GM18511 (cell line): ENCODE results near the gene XPO6.
"Not testable (repeated sequence)": the region's sequence is repeated elsewhere in the genome, so short reads cannot be mapped to it uniquely, and the experiment has no call there.

Experiments used
- ATAC-seq: cut with Tn5 transposase; IDR thresholded peaks from one replicate; pipeline ENCODE4 v1.9.1; 2021; ENCODE audit warnings: mild to moderate bottlenecking, moderate library complexity; ENCODE audit not compliant: unreplicated experiment

The XPO6 gene

DNA sequence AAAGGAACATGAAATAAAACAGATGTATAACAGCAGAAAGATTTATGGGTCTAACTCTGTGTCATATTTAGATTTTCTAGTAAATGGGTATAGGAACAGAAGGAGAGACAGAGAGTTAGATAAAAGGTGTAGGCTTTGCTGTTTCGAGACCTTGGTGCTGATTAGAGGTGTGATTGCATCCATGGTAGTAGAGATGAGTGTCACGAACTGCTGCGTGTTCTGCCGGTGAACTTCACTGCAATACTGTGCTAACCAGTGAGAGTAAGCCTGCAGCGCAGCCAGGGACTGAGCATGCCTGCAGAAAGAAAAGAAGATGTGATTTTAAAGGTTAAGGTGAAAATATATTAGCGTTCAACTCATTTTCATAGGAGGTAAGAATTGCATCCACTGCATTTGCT, 94.6 kb downstream of the XPO6 start:
- no peak for ATAC-seq

DNA sequence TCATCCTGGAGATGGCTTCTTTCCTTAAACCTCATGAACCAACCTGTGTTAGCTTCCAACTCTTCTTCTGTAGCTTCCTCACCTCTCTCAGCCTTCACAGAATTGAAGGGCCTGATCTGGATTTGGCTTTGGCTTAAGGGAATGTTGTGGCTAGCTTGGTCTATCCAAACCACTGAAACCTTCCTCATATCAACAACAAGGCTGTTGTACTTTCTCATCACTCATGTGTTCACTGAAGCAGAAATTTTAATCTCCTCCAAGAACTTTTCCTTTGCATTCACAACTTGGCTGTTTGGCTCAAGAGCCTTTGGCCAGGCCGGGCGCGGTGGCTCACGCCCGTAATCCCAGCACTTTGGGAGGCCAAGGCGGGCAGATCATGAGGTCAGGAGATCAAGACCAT, 95.9 kb downstream of the XPO6 start:
- ATAC-seq = not testable (repeated sequence)

DNA sequence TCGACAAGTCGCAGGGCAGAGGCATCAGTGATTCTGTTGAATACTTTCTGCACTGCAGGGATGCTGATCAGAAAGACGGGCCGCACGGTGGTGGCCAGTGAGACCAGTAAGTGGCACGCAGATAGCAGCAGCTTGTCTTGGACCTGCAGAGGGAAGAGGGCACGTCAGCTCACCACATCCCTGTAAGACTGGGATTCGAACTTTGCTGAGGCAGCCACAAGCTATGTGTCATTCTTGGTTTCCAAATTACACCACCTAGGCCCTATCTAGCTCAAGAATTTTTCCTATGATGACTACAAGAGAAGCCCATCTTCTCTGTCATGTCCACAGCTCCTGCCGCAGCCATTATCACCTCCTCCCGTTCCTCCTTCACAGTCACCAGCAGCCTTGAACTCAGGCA, 98.9 kb downstream of the XPO6 start:
- no peak for ATAC-seq

DNA sequence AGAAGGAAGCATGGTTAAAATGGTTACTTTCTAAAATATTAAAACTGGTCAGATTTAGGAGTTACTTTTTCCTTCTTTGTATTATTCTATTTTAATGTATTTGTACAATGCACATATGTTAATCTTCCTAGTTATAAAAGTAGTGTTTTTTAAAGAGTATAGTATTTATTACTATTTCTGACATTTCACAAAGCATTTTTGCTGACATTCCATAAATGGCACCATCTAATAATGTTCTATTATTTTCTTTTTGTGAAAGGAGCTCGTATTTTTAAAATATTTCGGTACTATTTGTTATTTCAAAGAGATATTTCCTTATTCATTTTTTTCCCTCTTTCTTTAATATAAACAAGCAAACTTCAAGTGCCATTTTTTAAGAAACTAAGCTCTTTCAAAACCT, 100.8 kb downstream of the XPO6 start:
- ATAC-seq = no peak

DNA sequence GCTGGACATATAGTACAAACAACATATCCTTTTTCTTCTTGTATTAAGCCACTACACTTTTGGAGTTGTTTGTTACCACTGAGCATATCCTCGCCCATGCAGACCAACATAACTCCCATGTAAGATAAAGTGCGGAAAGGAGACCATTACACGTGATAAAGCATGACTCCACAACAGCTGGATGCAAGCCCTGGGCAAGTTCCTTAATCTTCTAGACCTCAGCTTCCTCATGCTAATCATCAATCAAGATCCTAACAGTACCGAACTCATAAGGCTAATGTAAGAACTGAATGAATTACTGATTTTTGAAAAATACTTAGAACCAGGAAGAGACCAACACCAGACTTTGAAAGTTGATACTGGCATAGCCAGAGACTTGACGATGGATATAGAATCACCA, 101.3 kb downstream of the XPO6 start:
- no peak for ATAC-seq

DNA sequence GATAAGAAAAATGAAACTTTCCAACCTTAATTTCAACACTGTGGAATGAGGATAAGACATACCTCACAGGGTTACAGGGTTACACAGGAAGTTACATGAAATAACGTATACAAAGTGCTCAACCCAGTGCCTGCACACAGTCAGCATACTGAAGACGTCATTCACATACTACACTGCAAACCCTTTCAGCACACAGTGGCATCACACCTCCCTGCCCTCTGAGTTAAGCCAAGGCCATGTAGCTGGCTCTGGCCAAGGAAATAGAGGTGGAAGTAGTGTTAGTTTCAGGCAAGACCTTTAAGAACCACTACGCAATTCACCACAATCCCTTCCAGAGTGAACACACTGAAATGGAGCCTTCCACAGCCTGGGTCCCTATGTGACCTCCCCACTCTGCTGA, 101.7 kb downstream of the XPO6 start:
- no peak for ATAC-seq

DNA sequence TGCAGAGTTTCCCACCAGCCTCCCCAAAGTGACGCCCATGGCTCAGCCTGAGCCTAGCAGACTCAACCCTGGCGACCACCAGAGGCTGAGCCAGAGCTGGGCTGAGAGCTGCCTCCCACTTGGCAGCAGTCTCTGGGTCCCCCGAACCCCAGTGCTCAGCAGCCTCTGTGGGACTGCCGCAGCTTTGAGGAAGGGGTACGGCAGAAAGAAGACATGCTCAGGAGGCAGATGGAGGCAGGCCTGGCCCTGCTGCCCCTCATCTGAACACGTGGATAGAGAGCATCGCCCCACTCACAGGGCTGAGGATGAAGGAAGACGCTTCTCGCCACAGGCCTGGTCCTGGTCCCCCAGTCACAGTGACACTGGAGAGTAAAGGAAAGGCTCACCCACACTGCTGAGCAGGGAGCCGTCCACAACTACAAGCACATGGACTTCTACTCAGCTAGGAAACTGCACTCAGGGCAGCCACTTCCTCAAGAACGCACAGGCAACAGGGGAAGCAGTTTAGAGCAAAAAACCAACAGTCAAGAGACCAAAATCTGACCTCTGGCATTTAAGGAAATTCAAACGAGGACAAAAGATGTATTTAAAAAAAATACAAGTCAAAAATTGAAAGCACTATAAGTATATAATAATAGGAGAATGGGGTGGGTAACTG, 103.0 kb downstream of the XPO6 start:
- no peak for ATAC-seq

DNA sequence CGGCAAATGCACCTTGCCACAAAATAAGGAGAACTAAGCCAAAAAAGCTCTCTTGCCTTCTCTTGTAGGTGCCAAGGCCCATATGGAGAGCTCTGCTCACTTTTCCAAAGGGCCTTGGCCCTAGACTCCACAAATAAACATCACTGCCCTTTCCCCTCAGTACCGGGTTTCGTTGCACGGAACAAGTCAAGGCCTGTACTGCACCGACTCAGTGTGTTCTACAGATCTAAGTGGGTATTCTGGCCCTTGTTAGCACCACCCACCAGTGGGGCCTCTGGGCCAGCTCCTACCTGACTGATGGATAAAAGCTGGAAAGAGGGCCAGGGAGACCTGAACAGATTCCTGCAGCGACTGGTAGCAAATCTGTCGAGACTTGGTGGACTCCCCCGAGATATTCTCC, 104.5 kb downstream of the XPO6 start:
- no peak for ATAC-seq

DNA sequence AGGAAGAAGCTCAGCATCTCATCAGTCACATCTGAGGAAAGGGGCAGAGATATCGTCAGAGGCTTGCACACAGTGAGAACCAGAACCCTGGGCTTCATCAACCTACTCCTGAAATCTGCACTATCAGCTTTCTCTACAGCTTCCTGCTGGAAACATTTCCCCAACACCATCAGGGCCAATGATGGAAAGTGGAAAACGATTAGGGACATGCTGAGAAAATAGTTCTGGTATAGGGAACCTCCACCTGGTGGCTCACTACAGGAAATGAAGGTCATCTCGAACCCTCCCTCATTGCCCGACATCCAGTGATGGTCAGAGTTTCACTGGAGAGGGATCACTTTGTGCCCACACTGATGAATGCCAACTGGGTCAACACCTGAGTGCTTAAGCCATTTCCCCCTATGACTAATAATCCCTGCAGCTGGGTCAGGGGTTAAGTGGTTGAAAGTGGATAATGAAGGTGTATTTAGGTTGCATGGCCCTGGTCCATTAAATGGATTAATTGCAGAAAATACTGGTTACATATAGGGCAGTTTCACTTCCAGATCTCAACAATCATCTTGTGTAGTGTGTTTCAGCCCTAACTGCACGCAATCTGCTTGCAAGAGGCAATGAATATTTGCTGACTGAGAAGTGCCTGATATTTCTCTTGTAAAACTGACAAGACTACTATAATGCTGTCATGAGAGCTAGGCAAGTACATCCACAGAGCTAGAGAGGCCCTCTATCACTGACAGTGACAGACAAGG, 105.1 kb downstream of the XPO6 start:
- ATAC-seq = no peak

DNA sequence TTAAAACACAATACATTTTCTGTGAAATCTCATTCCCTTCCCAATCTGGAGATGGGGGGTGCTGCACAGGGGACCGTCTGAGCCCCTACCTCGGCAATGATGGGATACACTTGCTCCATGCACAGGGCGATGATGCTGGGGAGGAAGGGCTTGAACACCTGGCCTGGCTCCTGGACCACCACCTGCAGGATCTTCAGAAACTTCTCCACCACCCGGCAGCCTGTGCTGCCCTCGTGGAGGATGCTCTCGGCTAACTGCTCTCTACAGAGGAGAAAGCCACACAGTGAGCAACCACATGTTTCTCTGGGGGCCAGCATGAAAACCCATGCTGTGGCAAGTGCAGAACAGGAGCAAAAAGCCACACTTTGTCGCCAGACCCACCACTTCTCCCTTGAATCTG, 105.8 kb downstream of the XPO6 start:
- no peak for ATAC-seq

DNA sequence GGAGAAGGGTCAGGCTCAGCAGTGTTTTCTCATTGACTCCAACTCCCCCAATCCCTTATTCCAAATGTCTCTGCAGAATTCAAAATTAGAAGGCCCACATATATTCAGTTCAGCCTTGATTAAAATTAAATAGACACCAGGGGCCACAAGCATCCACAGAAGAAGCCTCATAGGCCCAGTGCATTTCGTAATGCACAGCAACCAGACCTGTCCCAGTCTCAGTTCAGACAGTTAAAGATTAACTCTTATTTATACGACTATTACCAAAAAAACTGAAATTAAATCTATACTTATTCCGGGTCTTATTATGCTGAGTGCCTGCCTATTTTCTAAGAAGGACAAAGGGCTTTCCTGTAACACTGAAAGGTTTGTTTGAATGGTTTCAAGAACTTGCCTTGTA, 106.5 kb downstream of the XPO6 start:
- no peak for ATAC-seq

DNA sequence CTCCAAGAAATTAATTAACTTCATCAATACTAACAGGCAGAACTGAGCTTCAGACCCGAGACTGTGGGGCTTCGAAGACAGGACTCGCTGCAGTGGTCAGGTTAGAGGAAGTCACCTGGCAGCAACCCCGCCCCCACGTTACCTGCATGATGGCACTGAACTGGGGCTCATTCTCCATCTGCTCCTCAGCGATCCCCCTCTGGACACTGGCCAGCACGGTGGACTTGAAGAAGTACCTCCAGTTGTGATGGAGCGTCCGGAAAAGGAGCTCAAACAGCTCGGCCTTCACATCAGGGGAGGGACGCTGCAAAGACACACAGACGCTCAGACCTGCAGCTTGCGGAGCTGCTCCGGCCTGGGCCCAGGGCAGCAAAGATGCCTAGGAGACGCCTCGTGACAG, 107.4 kb downstream of the XPO6 start:
- no peak for ATAC-seq

DNA sequence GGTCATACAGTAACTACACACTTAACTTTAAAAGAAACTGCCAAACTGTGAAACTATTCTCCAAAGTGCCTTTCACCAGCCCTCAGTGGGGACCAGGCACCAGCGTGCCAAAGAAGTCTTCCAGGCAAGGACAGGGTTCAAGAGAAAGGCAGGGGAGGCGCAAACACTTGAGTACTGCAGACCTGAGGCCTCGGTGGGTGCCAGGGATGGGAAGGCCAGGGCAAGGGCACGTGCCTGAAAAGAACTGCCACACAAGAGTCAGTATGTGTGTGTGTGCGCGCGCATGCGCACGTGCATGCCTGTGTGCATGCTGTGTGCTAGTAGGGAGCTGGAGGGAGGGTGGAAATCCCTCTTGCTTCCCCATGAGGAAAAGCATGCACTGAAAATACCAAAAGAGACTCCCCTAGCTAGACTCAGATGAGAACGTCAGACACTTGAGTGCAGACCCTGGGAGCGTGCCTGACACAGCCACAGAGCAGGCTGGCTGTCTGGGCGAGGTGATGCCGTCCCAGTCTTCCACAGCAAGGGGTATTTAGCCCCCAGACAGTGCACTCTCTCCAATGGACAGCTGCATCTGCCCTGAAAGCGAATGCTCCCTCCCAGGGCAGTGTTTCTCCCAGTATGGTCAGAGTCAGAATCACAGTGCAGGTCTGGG, 108.1 kb downstream of the XPO6 start:
- ATAC-seq = no peak

DNA sequence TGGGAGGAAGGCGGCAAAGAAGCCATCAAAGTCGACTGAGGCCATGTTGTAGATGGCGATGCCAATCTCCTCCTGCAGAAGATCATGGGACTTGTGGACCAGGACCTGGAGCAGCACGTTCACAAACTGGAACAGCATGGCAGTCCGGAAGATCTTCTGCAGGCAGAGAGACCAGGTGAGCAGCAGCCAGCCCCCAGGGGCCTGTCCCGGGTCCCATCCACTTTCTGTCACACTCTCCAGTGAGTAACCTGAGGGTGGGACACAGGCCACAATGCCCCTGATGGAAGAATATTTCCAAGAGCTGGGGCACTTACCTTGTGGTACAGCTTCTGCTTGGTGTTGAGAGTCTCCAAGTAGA, 110.3 kb downstream of the XPO6 start:
- no peak for ATAC-seq

DNA sequence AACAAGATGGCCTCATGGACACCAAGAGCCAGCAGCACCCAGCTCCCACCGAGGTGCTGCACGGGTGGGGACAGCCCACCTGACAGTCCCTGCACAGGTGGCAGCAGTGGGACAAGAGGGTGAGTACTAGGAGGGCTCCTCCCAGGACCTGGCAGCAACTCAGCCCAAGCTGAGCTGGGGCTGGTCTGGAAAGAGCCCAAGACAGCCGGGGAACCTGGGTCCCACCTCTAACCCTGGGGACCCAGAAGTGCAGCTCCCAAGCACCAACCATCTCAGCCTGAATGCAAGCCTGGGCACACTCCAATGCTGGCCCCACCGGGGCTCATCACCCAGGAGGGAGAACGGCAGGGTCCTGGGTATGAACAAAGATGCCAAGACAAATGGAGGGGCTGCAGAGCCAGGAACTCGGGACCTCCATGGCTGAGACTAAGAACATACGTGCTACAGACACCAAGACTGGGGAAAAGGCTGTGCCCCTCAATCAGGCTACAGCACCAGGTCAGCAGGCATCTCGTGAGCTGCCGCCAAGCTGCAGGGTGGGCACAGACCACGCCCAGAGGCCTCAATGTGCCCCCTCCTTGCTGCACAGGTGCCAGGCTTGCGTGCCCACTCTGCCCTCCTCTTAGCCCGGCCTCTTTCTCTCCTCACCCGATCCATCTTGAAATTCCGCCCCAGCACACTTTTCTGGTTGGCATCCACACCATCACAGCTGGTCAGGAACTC, 110.8 kb downstream of the XPO6 start:
- ATAC-seq = no peak

DNA sequence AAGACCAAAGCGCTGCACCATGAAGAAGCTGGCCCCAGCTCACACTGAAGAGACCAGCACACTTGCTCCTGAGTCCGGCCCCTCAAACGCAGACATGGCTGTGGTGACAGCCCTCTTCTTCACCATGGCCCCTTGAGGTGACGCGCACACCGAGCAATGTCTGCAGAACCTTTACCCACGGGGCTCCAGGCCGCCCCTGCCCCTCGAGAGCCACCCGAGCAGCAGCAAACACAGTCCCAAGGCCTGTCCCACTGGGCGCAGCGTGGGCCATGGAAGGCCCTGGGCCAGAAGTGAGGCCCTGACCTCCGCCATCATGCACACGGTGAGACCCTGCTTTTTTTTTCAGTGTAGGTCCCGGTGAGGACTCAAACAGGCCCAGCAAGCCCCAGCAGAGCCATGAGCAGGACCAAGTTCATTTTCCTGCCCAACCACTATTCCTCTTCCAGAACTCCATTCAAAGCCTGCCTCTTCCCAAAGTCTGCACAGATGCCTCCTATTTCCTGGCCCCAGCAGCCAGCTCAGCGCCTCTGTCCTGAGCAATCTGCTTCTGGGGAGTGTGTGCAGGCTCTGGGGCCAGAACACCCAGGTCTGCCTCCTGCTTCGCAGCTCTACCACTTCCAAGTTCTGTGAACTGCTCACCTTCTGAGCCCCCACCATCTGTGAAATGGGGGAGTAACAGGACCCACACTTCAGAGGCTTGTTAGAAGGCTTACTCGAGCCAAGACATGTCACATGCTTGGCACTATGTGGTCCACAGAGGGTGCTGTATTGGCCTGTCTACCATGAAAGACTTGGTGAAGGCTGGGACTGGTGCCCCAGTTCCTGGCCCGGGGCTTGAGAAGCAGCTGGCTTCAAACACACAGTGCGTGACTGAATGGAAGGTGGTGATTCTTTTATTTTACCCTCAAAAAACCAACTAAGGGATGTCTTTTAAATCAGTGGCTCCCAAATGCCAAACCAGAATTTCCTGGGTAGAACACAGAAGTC, 112.5 kb downstream of the XPO6 start:
- ATAC-seq = no peak

DNA sequence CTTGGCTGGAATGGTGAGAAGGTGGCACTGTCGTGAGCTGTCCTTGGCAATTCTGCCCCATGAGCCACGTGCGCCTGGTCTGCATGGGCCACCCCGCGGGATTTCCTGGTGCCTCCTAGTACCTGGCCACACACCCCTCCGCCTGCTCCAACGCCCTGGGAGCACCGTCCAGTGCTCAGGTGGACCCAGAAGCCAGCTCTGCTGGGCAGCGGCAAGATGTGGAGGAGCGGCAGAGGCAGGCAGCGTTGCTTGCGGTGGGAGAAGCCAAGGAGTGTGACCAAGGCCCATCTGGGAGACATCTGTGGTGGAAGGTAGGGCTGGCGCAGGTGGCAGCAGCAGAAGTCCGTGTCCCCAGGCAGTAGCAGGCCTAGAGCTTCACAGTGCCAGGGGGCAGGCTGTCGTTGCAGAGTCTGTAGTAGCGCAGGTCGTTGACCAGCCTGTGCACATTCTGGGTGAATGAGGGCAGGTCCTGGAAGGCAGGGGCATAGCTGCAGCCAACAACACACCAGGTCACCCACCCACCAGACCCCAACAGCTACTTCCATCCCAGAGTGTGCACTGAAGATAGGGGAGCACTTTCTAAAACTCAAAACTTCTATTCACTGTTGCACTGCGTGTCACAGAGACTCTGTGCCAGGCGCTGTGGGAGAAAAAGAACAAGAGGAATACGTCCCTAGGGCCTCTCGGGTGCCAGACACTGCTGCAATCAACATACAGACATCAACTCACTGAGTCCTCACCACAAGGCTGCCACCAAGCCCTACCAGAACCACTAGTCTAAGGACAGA, 113.4 kb downstream of the XPO6 start:
- ATAC-seq = no peak

DNA sequence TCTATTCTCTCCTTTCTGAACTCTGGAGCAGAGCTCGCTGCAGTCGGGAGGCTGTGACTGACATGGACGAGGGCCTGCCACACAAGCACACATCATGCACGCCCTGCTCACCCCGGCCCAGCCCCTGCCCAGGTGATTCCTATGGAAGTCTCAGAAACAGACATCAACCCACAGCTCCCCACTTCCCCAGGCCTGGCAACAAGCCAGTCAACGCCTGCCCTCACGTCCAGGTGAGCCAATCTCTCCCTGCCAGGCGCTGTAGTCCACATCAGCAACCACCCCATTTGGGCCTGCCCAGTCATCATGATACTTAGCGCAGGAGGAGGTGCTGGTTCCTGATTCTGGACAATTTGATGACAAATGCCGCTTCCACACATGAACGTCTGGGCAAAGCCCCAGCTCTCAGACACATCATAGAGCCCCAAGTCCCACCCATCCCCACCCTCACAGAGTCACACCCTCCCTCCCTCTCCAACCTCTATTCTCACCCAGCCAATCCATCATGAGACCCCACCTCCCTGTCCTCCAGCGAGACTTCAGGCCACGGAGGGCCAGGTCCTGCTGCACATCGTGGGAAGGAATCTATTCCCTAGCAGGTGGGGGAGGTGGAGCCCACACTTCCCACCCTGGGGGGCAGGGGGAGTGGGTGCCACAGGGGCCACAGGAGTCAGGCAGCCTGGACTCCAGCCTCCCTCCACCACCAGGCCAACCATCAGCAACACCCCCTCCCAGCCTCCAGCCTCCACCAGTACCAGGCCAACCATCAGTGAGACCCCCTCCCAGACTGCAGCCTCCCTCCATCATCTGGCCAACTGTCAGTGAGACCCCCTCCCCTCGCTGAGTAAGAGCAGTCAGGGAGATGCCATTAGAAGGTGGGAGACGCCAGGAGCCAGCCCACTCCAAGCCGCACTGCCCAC, 114.5 kb downstream of the XPO6 start:
- ATAC-seq = no peak

DNA sequence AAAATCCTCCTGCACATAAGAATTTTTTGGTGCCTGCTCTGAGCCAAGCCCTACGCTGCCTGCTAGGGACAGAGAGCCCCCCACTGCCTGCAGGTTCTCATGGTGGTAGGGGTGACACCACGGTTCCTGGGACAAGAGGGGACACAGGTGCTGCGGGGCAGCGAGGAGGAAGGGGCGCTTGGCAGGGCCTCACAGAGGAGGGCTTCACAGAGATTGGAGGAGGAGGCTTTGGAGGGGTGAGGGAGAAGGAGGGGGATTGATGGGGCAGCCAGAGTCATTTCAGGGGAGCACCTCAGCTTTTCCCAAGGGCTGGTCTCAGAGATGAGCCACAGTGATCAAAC, 118.4 kb downstream of the XPO6 start:
- ATAC-seq = no peak
